ENCODE results near the gene CLEC9A. TPM values are rescaled to one million over a fixed set of nuclear protein-coding genes. Genes with fewer than 3 reads are reported as not detected.

Gene CLEC9A
- total and polyA plus RNA-seq, 2 donors (not counting 1 experiment from before 2014, with no cell fraction given) = not detected

GRCh38 chr12:10072131-10072530 is 41.6 kb downstream of the CLEC9A start:
- no peak overlapping the region for H3K4me3 Mint-ChIP-seq
- Histone ChIP-seq H3K9me3 (ENCODE audit: control extremely low read depth in 1 of 3, control insufficient read depth in 2 of 3, insufficient read depth in 1 of 3, low read length in 2 of 3) (no peaks in the 10 kb centered on the region), H2AFZ (ENCODE audit: insufficient read depth, low read depth, low read length, poor library complexity, severe bottlenecking) (no peak overlapping the region), H3K79me2 (ENCODE audit: control insufficient read depth, insufficient read depth, low read length) (no peaks in the 10 kb centered on the region), H3K9ac (ENCODE audit: low read length) (no peak overlapping the region), H3K36me3 (replicated peaks in 1 of 2; ENCODE audit: control extremely low read depth in 1 of 2, control insufficient read depth in 1 of 2, extremely low read depth in 1 of 2, insufficient read depth in 2 of 2, low read length in 1 of 2) (no peaks in the 10 kb centered on the region), H3K4me1 (ENCODE audit: control insufficient read depth in 2 of 2, insufficient read depth in 2 of 2, low read length in 2 of 2) (peaks cover 0 to 14% of the 10 kb centered on the region in 2 donors), H3K4me3 (ENCODE audit: control extremely low read depth in 1 of 5, extremely low read depth in 1 of 5, insufficient read depth in 1 of 5, low read depth in 2 of 5, low read length in 4 of 5) (no peak overlapping the region), H3K4me2 (replicated peaks; ENCODE audit: low read depth, low read length, poor library complexity, severe bottlenecking) (no peak overlapping the region), H3K27me3 (replicated peaks in 1 of 4; ENCODE audit: control extremely low read depth in 1 of 4, control insufficient read depth in 3 of 4, insufficient read depth in 4 of 4, low read length in 3 of 4) (peaks cover 0 to 7% (median 2%) of the 10 kb centered on the region in 4 experiments), H3K27ac (ENCODE audit: low read length in 2 of 2) (no peak overlapping the region), H4K20me1 (ENCODE audit: control insufficient read depth, insufficient read depth, low read length, poor library complexity, severe bottlenecking) (no peaks in the 10 kb centered on the region)
- peaks cover 13% of the 10 kb centered on the region for H3K4me1 Mint-ChIP-seq
- no peak overlapping the region for H3K27ac Mint-ChIP-seq
- no peaks in the 10 kb centered on the region for H3K9me3 Mint-ChIP-seq (ENCODE audit: insufficient read depth)
- H3K27me3 Mint-ChIP-seq = peaks cover 46% of the 10 kb centered on the region
- DNase-seq = no peak
- intact Hi-C loops (cut with micrococcal nuclease) = no loop called here
- ATAC-seq (ENCODE audit: low read depth) = no peak
- TF ChIP-seq EZH2 (IDR thresholded peaks at IDR 0.05; ENCODE audit: borderline replicate concordance, insufficient read depth, low read depth, low read length, poor library complexity, severe bottlenecking) = no peak
- TF ChIP-seq, protein P1, sequence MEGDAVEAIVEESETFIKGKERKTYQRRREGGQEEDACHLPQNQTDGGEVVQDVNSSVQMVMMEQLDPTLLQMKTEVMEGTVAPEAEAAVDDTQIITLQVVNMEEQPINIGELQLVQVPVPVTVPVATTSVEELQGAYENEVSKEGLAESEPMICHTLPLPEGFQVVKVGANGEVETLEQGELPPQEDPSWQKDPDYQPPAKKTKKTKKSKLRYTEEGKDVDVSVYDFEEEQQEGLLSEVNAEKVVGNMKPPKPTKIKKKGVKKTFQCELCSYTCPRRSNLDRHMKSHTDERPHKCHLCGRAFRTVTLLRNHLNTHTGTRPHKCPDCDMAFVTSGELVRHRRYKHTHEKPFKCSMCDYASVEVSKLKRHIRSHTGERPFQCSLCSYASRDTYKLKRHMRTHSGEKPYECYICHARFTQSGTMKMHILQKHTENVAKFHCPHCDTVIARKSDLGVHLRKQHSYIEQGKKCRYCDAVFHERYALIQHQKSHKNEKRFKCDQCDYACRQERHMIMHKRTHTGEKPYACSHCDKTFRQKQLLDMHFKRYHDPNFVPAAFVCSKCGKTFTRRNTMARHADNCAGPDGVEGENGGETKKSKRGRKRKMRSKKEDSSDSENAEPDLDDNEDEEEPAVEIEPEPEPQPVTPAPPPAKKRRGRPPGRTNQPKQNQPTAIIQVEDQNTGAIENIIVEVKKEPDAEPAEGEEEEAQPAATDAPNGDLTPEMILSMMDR (IDR thresholded peaks at IDR 0.05) = no peak
- 83% methylated on average over 1 of the region's 2 CpGs for WGBS (ENCODE audit: insufficient coverage)
- ChIA-PET POLR2A (no interaction called here), CTCF (no interaction called here)

GRCh38 chr12:10073261-10073660 is 42.8 kb downstream of the CLEC9A start:
- H3K27ac Mint-ChIP-seq = no peak overlapping the region
- Histone ChIP-seq H3K27ac (ENCODE audit: low read length in 2 of 2) (no peak overlapping the region), H3K79me2 (ENCODE audit: control insufficient read depth, insufficient read depth, low read length) (no peaks in the 10 kb centered on the region), H3K4me3 (ENCODE audit: control extremely low read depth in 1 of 5, extremely low read depth in 1 of 5, insufficient read depth in 1 of 5, low read depth in 2 of 5, low read length in 4 of 5) (no peak overlapping the region), H2AFZ (ENCODE audit: insufficient read depth, low read depth, low read length, poor library complexity, severe bottlenecking) (no peak overlapping the region), H4K20me1 (ENCODE audit: control insufficient read depth, insufficient read depth, low read length, poor library complexity, severe bottlenecking) (no peaks in the 10 kb centered on the region), H3K36me3 (replicated peaks in 1 of 2; ENCODE audit: control extremely low read depth in 1 of 2, control insufficient read depth in 1 of 2, extremely low read depth in 1 of 2, insufficient read depth in 2 of 2, low read length in 1 of 2) (no peaks in the 10 kb centered on the region), H3K27me3 (replicated peaks in 1 of 4; ENCODE audit: control extremely low read depth in 1 of 4, control insufficient read depth in 3 of 4, insufficient read depth in 4 of 4, low read length in 3 of 4) (peaks cover 0 to 4% (median 0%) of the 10 kb centered on the region in 4 experiments), H3K9me3 (ENCODE audit: control extremely low read depth in 1 of 3, control insufficient read depth in 2 of 3, insufficient read depth in 1 of 3, low read length in 2 of 3) (no peaks in the 10 kb centered on the region), H3K4me2 (replicated peaks; ENCODE audit: low read depth, low read length, poor library complexity, severe bottlenecking) (no peak overlapping the region), H3K4me1 (ENCODE audit: control insufficient read depth in 2 of 2, insufficient read depth in 2 of 2, low read length in 2 of 2) (peaks cover 0 to 14% of the 10 kb centered on the region in 2 donors), H3K9ac (ENCODE audit: low read length) (no peak overlapping the region)
- TF ChIP-seq, protein P1 (IDR thresholded peaks at IDR 0.05) = no peak
- no peak for TF ChIP-seq EZH2 (IDR thresholded peaks at IDR 0.05; ENCODE audit: borderline replicate concordance, insufficient read depth, low read depth, low read length, poor library complexity, severe bottlenecking)
- ATAC-seq (ENCODE audit: low read depth) (no peak), DNase-seq (no peak)
- ChIA-PET CTCF (no interaction called here), POLR2A (no interaction called here)
- no peak overlapping the region for H3K4me3 Mint-ChIP-seq
- whole genome bisulfite sequencing (ENCODE audit: insufficient coverage) = 100% methylated on average over 3 of the region's 5 CpGs
- intact Hi-C loops (cut with micrococcal nuclease) = no loop called here
- H3K9me3 Mint-ChIP-seq (ENCODE audit: insufficient read depth) = no peaks in the 10 kb centered on the region
- peaks cover 13% of the 10 kb centered on the region for H3K4me1 Mint-ChIP-seq
- H3K27me3 Mint-ChIP-seq = peaks cover 48% of the 10 kb centered on the region

Measured in B cell (primary cell).